Measurements from ENCODE around the gene FKBP1B.
"Not testable (repeated sequence)": the region's sequence is repeated elsewhere in the genome, so short reads cannot be mapped to it uniquely, and the experiment has no call there.

FKBP1B gene

GRCh38 chr2:24072259-24072658 lies 22.7 kb downstream of the FKBP1B start:
- DNase-seq = no peak

- no peak for DNase-seq
Measured at GRCh38 chr2:24073816-24074215, 24.3 kb downstream of the FKBP1B start.

- no peak for DNase-seq
Measured at GRCh38 chr2:24075259-24075658, 25.7 kb downstream of the FKBP1B start.

GRCh38 chr2:24075915-24076848 lies 26.6 kb downstream of the FKBP1B start, which contains the start of gene SF3B6:
TSS of gene SF3B6 (minus strand) at chr2:24076326. CDS start at chr2:24076229, 97 bp downstream.
- DNase-seq = peak; percentile 100

GRCh38 chr2:24076849-24077534 lies 27.5 kb downstream of the FKBP1B start:
- DNase-seq = no peak

- DNase-seq = no peak
Measured at GRCh38 chr2:24077535-24077877, 28.0 kb downstream of the FKBP1B start.

GRCh38 chr2:24077879-24078278 lies 28.3 kb downstream of the FKBP1B start:
- DNase-seq = no peak

- no peak for DNase-seq
Measured at GRCh38 chr2:24080701-24081100, 31.2 kb downstream of the FKBP1B start.

GRCh38 chr2:24082787-24083566 lies 33.4 kb downstream of the FKBP1B start:
- no peak for DNase-seq

GRCh38 chr2:24083567-24084385 lies 34.2 kb downstream of the FKBP1B start:
- DNase-seq = peak; percentile 61

GRCh38 chr2:24084386-24085199 lies 35.1 kb downstream of the FKBP1B start, which contains the start of gene TP53I3:
TSS of gene TP53I3 (minus strand) at chr2:24084834. CDS start at chr2:24084326, 508 bp downstream.
- peak; percentile 72 for DNase-seq

GRCh38 chr2:24085200-24085489 lies 35.6 kb downstream of the FKBP1B start:
- no peak for DNase-seq

- DNase-seq = no peak
Measured at GRCh38 chr2:24086241-24086640, 36.7 kb downstream of the FKBP1B start.

- DNase-seq = no peak
Measured at GRCh38 chr2:24087032-24087431, 37.5 kb downstream of the FKBP1B start.

GRCh38 chr2:24088821-24089359 lies 39.3 kb downstream of the FKBP1B start:
- no peak for DNase-seq

- not testable (repeated sequence) for DNase-seq
Measured at GRCh38 chr2:24093270-24093669, 43.7 kb downstream of the FKBP1B start.

GRCh38 chr2:24095171-24095677 lies 45.7 kb downstream of the FKBP1B start:
- not testable (repeated sequence) for DNase-seq

- not testable (repeated sequence) for DNase-seq
Measured at GRCh38 chr2:24100732-24101131, 51.2 kb downstream of the FKBP1B start.

- DNase-seq = no peak
Measured at GRCh38 chr2:24101992-24102391, 52.5 kb downstream of the FKBP1B start.

GRCh38 chr2:24102677-24103076 lies 53.1 kb downstream of the FKBP1B start:
- no peak for DNase-seq

- no peak for DNase-seq
Measured at GRCh38 chr2:24104110-24104650, 54.6 kb downstream of the FKBP1B start.

All from NCI-H1048 (cell line).